ENCODE measurements around the gene PRCC. TPM values are rescaled to one million over a fixed set of nuclear protein-coding genes. Genes with fewer than 3 reads are reported as not detected.

The PRCC gene
- total RNA-seq, 1 donor from 2014 or later, result 64.4 TPM

GRCh38 chr1:156840186-156840897 is 73.0 kb downstream of the PRCC start:
- no peak for DNase-seq (ENCODE audit: low spot score)

DNA sequence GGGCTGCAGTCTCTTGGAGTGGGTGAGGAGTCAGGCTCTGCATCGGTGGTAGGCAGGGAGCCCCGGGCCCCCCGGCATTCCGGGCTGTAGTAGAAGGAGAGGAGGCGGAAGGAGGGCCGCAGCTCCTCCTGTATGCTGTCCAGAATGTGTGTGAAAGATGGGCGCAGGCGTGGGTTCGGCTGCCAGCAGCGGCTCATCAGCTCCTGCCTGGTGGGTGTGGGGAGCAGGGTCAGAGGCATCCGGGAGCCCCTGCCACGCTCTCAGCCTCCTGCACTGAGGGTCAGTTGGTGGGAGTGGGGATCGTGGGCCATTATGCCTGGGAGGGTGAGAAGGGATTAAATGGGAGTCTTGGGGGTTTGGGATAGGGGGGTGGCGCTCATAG is 73.6 kb downstream of the PRCC start:
- DNase-seq (ENCODE audit: low spot score), result no peak

DNA sequence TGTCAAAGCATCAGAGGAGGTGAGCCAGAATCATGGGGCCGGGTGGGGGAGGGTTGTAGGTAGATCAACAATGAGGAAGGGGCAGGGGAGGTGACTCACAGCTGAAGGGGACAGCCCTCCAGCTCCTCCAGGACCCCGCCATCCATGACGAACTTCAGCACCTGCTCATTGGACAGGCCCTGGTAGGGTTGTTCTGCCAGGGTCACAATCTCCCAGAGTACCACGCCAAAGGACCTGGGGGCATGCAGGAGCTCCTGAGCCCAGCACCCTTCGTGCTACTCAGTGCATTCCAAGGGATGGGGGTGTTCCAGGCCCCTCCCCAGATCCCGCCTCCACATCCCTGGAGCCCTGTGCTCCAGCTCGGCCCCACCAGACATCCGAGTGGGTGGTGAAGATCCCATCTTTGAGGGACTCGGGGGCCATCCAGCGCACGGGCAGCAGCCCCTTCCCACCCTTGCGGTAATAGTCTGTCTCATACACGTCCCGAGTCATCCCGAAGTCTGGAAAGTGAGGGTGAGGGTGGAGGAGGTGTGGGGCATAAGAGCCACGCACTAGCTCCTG is 74.0 kb downstream of the PRCC start:
- DNase-seq (ENCODE audit: low spot score), result no peak

- no peak for DNase-seq (ENCODE audit: low spot score)
Measured at GRCh38 chr1:156842618-156843300, 75.4 kb downstream of the PRCC start.

DNA sequence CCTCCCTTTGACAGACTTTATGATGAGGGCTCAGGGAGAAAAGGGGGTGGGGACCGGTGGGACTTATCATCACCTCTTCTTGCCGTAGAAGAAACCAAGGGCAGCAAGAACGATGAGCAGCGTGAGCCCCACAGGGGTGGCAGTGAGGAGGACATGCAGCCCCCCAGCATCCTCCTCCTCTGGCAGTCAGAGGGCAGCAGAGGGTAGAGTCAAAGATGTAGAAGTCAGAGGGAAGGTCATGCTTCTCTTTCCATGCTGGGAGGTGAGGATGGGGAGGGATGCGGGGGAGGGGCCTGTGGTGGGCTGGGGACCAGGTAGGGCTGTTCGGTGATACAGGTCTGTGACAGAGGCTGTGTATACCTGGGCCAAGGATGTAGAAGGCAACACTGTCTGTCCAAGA is 76.8 kb downstream of the PRCC start:
- DNase-seq (ENCODE audit: low spot score), result no peak

DNA sequence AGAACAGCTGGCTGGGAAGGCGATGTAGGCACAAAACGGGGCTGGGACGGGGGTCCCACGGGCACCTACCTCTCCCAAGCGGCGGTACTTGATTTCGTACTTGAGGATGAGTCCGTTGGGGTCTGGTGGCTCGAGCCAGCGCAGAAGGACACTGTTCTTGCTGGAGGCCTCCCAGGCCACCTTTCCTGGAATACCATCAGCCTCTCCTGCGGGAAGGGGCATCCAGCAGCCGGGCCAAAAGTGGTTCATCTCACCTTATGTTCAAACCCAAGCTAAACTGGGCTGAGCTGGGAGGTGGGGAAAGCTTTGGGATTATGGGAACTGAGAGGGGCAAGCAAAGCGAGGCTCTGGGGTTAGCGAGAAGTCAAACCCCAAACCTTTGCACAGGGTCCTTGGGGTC is 77.3 kb downstream of the PRCC start:
- DNase-seq (ENCODE audit: low spot score), result no peak

GRCh38 chr1:156845055-156845952 is 78.0 kb downstream of the PRCC start:
- no peak for DNase-seq (ENCODE audit: low spot score)

- no peak for DNase-seq (ENCODE audit: low spot score)
Measured at GRCh38 chr1:156845953-156846545, 78.7 kb downstream of the PRCC start.

- DNase-seq (ENCODE audit: low spot score), result no peak
Measured at GRCh38 chr1:156846643-156847042, 79.3 kb downstream of the PRCC start.

- no peak for DNase-seq (ENCODE audit: low spot score)
Measured at GRCh38 chr1:156847591-156848460, 80.5 kb downstream of the PRCC start.

DNA sequence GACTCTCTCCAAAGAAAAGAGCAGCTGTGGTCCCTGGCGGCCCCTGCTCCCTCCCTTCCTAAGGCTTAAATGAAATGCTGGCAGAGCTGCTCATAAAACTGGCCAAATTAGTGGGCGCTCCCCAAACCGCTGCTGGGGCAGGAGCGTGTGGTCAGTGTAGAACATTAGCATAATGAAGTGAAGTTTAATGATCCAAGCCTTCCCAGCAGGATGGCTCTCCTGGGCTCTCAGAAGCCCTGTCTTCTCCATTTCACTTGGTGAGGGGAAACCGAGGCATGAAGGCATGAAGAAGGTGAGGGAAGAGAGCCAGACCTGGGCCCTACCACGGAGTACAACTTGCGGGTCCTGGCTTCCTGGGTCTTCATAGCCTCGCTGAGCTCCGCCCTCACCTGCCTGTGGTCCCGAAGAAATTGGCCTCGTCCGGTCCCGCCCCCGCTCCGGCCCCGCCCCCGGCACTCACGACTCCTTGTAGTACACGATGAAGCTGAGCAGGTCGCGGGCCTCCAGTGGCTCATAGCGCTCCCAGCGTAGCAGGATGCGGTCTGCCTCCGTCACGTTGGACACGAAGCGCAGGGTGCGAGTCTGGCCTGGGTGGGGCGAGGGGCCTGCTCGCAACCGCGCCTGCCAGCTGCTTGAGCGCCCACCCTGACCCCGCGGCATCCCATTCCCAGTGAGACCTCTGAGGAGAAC is 81.3 kb downstream of the PRCC start:
- no peak for DNase-seq (ENCODE audit: low spot score)

DNA sequence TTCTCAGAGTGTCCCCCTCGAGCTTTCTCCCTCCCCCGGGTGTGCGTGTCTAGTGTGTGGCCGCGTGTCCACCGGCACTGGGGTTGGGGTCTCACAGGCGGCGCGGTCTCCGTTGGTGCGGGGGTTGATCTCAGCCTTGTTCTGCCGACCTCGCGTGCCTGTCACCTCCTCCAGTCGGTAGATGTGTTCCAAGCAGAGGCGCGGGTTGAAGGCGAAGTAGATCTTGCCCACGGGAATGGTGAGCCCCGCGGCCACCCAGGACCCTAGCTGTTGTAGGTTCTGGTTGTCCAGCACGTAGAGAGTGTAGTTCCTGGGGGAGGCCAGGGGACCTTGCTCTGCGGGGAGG is 81.8 kb downstream of the PRCC start:
- no peak for DNase-seq (ENCODE audit: low spot score)

Other genes with a start within 250 kb of the PRCC start
- gene IQGAP3, start 195.0 kb upstream of the PRCC start, total RNA-seq, result 0.55 TPM
- not detected for gene TTC24, start 187.8 kb upstream of the PRCC start, total RNA-seq
- gene NAXE, start 175.8 kb upstream of the PRCC start, total RNA-seq, result 55.1 TPM
- gene GPATCH4, start 166.1 kb upstream of the PRCC start, total RNA-seq, result 40.4 TPM
- 0.35 TPM for gene HAPLN2, start 148.1 kb upstream of the PRCC start, total RNA-seq
- 0.16 TPM for gene BCAN, start 125.4 kb upstream of the PRCC start, total RNA-seq
- gene NES, start 90.1 kb upstream of the PRCC start, total RNA-seq, result 49.5 TPM
- gene CRABP2, start 62.0 kb upstream of the PRCC start, total RNA-seq, result 6.7 TPM
- gene METTL25B, start 39.1 kb upstream of the PRCC start, total RNA-seq, result 20.0 TPM
- 24.4 TPM for gene ISG20L2, start 38.8 kb upstream of the PRCC start, total RNA-seq
- 89.6 TPM for gene MRPL24, start 26.4 kb upstream of the PRCC start, total RNA-seq
- 154 TPM for gene HDGF, start 15.9 kb upstream of the PRCC start, total RNA-seq
- gene SH2D2A, start 49.3 kb downstream of the PRCC start, total RNA-seq, result 4.7 TPM
- gene INSRR, start 91.6 kb downstream of the PRCC start, total RNA-seq, result 0.10 TPM
- gene NTRK1, start 93.3 kb downstream of the PRCC start, total RNA-seq, result 1.8 TPM
- gene PEAR1, start 126.2 kb downstream of the PRCC start, total RNA-seq, result 17.7 TPM
- 0.32 TPM for gene LRRC71, start 153.1 kb downstream of the PRCC start, total RNA-seq